Measurements from ENCODE around the gene EID1. TPM values are rescaled to one million over a fixed set of nuclear protein-coding genes. Genes with fewer than 3 reads are reported as not detected.
"Not testable (repeated sequence)": the region's sequence is repeated elsewhere in the genome, so short reads cannot be mapped to it uniquely, and the experiment has no call there.

The EID1 gene
- total RNA-seq, 1 donor from 2014 or later, result 247 TPM

GRCh38 chr15:48898032-48898431 lies 20.1 kb downstream of the EID1 start:
- Histone ChIP-seq H3K4me3 (peak overlapping the region in 1 of 2 donors; percentile 60), H3K27ac (no peak overlapping the region), H3K27me3 (no peaks in the 10 kb centered on the region), H3K36me3 (no peaks in the 10 kb centered on the region), H3K9me3 (no peaks in the 10 kb centered on the region), H3K4me1 (peaks cover 0 to 9% of the 10 kb centered on the region in 2 donors)
- no peak for DNase-seq (ENCODE audit: low spot score in 2 of 2)
- TF ChIP-seq, protein P1, sequence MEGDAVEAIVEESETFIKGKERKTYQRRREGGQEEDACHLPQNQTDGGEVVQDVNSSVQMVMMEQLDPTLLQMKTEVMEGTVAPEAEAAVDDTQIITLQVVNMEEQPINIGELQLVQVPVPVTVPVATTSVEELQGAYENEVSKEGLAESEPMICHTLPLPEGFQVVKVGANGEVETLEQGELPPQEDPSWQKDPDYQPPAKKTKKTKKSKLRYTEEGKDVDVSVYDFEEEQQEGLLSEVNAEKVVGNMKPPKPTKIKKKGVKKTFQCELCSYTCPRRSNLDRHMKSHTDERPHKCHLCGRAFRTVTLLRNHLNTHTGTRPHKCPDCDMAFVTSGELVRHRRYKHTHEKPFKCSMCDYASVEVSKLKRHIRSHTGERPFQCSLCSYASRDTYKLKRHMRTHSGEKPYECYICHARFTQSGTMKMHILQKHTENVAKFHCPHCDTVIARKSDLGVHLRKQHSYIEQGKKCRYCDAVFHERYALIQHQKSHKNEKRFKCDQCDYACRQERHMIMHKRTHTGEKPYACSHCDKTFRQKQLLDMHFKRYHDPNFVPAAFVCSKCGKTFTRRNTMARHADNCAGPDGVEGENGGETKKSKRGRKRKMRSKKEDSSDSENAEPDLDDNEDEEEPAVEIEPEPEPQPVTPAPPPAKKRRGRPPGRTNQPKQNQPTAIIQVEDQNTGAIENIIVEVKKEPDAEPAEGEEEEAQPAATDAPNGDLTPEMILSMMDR (IDR thresholded peaks at IDR 0.05), result no peak
- intact Hi-C loops (cut with DNase I), result no loop called here

GRCh38 chr15:48898446-48898845 lies 20.5 kb downstream of the EID1 start:
- H3K27me3 ChIP-seq, result no peaks in the 10 kb centered on the region
- TF ChIP-seq, protein P1 (IDR thresholded peaks at IDR 0.05), result no peak
- no peak for DNase-seq (ENCODE audit: low spot score in 2 of 2)
- no peaks in the 10 kb centered on the region for H3K36me3 ChIP-seq
- H3K9me3 ChIP-seq, result no peaks in the 10 kb centered on the region
- intact Hi-C loops (cut with DNase I), result no loop called here
- H3K4me1 ChIP-seq, result peaks cover 0 to 9% of the 10 kb centered on the region in 2 donors
- H3K27ac ChIP-seq, result no peak overlapping the region
- no peak overlapping the region for H3K4me3 ChIP-seq

- DNase-seq (ENCODE audit: low spot score in 2 of 2), result no peak
- Histone ChIP-seq H3K36me3 (no peaks in the 10 kb centered on the region), H3K4me3 (no peak overlapping the region), H3K9me3 (no peaks in the 10 kb centered on the region), H3K27ac (no peak overlapping the region), H3K27me3 (no peaks in the 10 kb centered on the region), H3K4me1 (peaks cover 0 to 9% of the 10 kb centered on the region in 2 donors)
- intact Hi-C loops (cut with DNase I), result no loop called here
- TF ChIP-seq, protein P1 (IDR thresholded peaks at IDR 0.05), result no peak
Observed at GRCh38 chr15:48899793-48900192, 21.9 kb downstream of the EID1 start.

- DNase-seq (ENCODE audit: low spot score in 2 of 2), result no peak
- peak overlapping the region; percentile 54 to 56 for H3K27ac ChIP-seq
- no peaks in the 10 kb centered on the region for H3K4me1 ChIP-seq
- H3K36me3 ChIP-seq, result no peaks in the 10 kb centered on the region
- H3K9me3 ChIP-seq, result no peaks in the 10 kb centered on the region
- intact Hi-C loops (cut with DNase I), result no loop called here
- TF ChIP-seq, protein P1 (IDR thresholded peaks at IDR 0.05), result no peak
- no peak overlapping the region for H3K4me3 ChIP-seq
- H3K27me3 ChIP-seq, result no peaks in the 10 kb centered on the region
Observed at GRCh38 chr15:48904758-48905157, 26.8 kb downstream of the EID1 start.

DNA sequence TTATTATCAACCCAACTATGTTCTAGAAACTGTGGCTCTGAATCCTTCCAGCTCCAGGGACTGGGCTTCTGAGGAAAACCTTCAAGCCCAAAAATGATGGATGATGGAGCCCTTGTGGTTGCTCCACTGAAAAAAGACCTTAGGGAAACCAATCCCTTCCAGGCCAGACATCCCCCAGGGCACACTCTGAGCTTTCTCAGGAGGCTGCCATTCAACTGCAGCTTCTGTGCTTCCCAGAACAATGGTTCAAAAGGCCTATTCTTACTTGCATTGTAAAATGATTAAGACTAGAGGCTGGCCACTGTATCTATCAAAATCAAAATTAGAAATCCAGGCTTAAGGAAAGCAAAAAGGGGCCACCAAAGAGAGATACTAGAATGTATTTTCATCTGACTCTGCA lies 27.3 kb downstream of the EID1 start:
- Histone ChIP-seq H3K4me3 (no peak overlapping the region), H3K9me3 (no peaks in the 10 kb centered on the region), H3K27me3 (no peaks in the 10 kb centered on the region), H3K4me1 (no peaks in the 10 kb centered on the region), H3K36me3 (no peaks in the 10 kb centered on the region), H3K27ac (peak overlapping the region; percentile 54 to 56)
- intact Hi-C loops (cut with DNase I), result no loop called here
- DNase-seq (ENCODE audit: low spot score in 2 of 2), result no peak
- TF ChIP-seq, protein P1 (IDR thresholded peaks at IDR 0.05), result no peak

- intact Hi-C loops (cut with DNase I), result no loop called here
- peak overlapping the region; percentile 54 to 56 for H3K27ac ChIP-seq
- no peak for DNase-seq (ENCODE audit: low spot score in 2 of 2)
- H3K4me3 ChIP-seq, result no peak overlapping the region
- no peaks in the 10 kb centered on the region for H3K4me1 ChIP-seq
- no peaks in the 10 kb centered on the region for H3K36me3 ChIP-seq
- no peaks in the 10 kb centered on the region for H3K27me3 ChIP-seq
- TF ChIP-seq, protein P1 (IDR thresholded peaks at IDR 0.05), result no peak
- H3K9me3 ChIP-seq, result no peaks in the 10 kb centered on the region
Observed at GRCh38 chr15:48905847-48906246, 27.9 kb downstream of the EID1 start.

- H3K9me3 ChIP-seq; H3K27me3 ChIP-seq; H3K4me3 ChIP-seq; intact Hi-C loops (cut with DNase I); H3K36me3 ChIP-seq; H3K4me1 ChIP-seq; DNase-seq (ENCODE audit: low spot score in 2 of 2); H3K27ac ChIP-seq: not testable (repeated sequence)
Observed at GRCh38 chr15:48909313-48909712, 31.4 kb downstream of the EID1 start.

DNA sequence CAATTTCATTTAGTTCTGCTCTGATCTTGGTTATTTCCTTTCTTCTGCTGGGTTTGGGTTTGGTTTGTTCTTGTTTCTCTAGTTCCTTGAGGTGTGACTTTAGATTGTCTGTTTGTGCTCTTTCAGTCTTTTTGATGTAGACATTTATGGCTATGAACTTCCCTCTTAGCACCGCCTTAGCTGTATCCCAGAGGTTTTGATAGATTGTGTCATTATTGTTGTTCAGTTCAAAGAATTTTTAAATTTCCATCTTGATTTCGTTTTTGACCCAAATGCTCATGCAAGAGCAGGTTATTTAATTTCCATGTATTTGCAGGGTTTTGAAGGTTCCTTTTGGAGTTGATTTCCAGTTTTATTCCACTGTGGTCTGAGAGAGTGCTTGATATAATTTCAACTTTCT lies 32.6 kb downstream of the EID1 start:
- H3K9me3 ChIP-seq; intact Hi-C loops (cut with DNase I): not testable (repeated sequence)

More for the DNA sequence above, 32.6 kb downstream of the EID1 start:
- not testable (repeated sequence) for DNase-seq (ENCODE audit: low spot score in 2 of 2); H3K27ac ChIP-seq; H3K4me1 ChIP-seq; H3K27me3 ChIP-seq; H3K4me3 ChIP-seq; H3K36me3 ChIP-seq
